Measurements from ENCODE around the gene LYPD1. TPM values are rescaled to one million over a fixed set of nuclear protein-coding genes. Genes with fewer than 3 reads are reported as not detected.

The LYPD1 gene
- total RNA-seq, 1 experiment from 2014 or later: 5.1 TPM

DNA sequence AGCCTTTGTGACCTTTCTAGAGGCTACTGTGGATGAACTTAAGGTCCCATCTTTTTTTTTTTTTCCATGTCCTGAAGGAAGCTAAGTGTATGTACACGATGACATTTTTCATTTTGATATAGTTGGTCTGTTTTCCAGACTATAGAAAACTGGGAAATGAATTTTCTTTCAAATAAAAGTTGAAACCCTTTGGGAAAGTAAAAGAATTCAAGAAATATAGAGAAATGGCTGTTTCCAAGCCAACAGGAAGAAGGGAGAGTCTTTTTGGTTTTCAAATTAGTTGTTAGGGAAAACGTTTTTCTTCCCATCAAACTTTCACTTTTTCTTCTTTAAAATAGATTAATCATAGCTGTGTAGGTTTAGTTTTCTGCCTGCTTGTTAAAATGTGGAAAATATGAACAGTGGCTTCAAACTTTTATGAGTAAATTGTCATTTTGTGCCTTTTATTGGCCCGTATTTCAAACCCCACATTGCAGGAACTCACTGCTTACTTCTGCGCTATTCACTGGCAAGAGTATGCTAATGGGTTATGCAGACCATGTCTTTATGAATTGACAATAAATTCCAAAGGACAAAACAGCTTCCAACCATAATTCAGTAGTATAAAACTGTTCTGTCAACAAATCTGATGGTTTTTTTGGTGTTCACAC lies 27.7 kb upstream of the LYPD1 start:
- ChIA-PET CTCF (no interaction called here), POLR2A (ENCODE audit: unreplicated experiment) (no interaction called here)
- no peaks in the 10 kb centered on the region for H3K9me2 ChIP-seq (ENCODE audit: insufficient read depth)
- H2AFZ ChIP-seq: no peak overlapping the region
- BruUV-seq (replicated peaks): no TSS peak
- no peaks in the 10 kb centered on the region for H3F3A ChIP-seq (ENCODE audit: insufficient read depth, low read depth)
- no peaks in the 10 kb centered on the region for H3K79me2 ChIP-seq (ENCODE audit: low read depth)
- no peaks in the 10 kb centered on the region for H3K36me3 ChIP-seq (ENCODE audit: low read depth)
- TF ChIP-seq EZH2 (IDR thresholded peaks at IDR 0.05; ENCODE audit: low read depth): no peak
- TF ChIP-seq, protein P1, sequence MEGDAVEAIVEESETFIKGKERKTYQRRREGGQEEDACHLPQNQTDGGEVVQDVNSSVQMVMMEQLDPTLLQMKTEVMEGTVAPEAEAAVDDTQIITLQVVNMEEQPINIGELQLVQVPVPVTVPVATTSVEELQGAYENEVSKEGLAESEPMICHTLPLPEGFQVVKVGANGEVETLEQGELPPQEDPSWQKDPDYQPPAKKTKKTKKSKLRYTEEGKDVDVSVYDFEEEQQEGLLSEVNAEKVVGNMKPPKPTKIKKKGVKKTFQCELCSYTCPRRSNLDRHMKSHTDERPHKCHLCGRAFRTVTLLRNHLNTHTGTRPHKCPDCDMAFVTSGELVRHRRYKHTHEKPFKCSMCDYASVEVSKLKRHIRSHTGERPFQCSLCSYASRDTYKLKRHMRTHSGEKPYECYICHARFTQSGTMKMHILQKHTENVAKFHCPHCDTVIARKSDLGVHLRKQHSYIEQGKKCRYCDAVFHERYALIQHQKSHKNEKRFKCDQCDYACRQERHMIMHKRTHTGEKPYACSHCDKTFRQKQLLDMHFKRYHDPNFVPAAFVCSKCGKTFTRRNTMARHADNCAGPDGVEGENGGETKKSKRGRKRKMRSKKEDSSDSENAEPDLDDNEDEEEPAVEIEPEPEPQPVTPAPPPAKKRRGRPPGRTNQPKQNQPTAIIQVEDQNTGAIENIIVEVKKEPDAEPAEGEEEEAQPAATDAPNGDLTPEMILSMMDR (conservative IDR thresholded peaks at IDR 0.05): no peak
- no peaks in the 10 kb centered on the region for H3K9me3 ChIP-seq (ENCODE audit: insufficient read depth, low read depth)
- H3K4me2 ChIP-seq: no peak overlapping the region
- intact Hi-C loops (cut with micrococcal nuclease; ENCODE audit: unreplicated experiment): no loop called here
- no peak for DNase-seq
- no peaks in the 10 kb centered on the region for H3K27me3 ChIP-seq (ENCODE audit: insufficient read depth, low read depth)
- H4K20me1 ChIP-seq (ENCODE audit: insufficient read depth): no peaks in the 10 kb centered on the region
- H3K27ac ChIP-seq: no peak overlapping the region
- no peaks in the 10 kb centered on the region for H3K4me1 ChIP-seq (replicated peaks; ENCODE audit: insufficient read depth)
- H3K4me3 ChIP-seq: no peak overlapping the region

DNA sequence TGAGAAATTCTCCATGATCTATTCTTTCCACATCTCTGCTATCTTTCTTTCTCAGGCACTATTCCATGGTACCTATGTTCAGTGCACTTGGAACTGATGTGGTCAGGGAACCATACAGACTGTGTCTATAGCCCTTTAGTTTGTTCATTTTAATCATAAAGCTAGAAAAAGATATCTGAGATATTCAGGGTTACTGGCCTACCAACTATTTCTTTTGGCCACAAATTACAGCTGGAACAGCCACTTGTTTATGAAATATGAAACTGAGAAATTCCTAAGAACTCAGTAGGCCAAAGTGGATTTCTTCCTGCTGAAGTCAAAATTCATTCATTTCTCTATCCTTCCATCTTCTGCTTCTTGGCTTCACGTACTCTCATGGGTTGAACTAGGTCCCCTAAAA lies 22.8 kb upstream of the LYPD1 start:
- no peak overlapping the region for H3K4me2 ChIP-seq

DNA sequence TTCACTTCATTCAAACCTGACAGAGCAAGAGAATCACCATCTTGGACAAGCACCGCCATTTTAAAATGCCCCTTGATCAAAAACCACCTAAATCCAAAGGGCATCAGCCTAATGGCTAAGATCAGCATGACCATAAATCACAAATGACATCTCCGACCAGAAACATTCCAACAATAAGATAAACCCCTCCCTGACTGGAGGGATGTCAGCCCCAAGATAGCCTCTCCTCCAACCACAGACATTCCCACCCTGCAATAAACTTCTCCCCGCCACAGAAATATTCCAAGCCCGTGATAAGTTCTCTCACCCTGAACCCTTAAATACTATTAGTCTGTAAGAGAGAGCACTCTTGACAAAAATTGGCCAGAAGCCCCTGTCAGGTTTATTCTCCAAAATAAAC lies 21.6 kb upstream of the LYPD1 start:
- Histone ChIP-seq H3K79me2 (ENCODE audit: low read depth) (no peaks in the 10 kb centered on the region), H3K9me3 (ENCODE audit: insufficient read depth, low read depth) (no peaks in the 10 kb centered on the region), H3K9me2 (ENCODE audit: insufficient read depth) (no peaks in the 10 kb centered on the region), H2AFZ (no peak overlapping the region), H3K4me2 (no peak overlapping the region), H3K27ac (no peak overlapping the region), H4K20me1 (ENCODE audit: insufficient read depth) (no peaks in the 10 kb centered on the region), H3K4me3 (no peak overlapping the region), H3K36me3 (ENCODE audit: low read depth) (no peaks in the 10 kb centered on the region), H3F3A (ENCODE audit: insufficient read depth, low read depth) (no peaks in the 10 kb centered on the region), H3K27me3 (ENCODE audit: insufficient read depth, low read depth) (no peaks in the 10 kb centered on the region), H3K4me1 (replicated peaks; ENCODE audit: insufficient read depth) (no peaks in the 10 kb centered on the region)
- no TSS peak for BruUV-seq (replicated peaks)
- intact Hi-C loops (cut with micrococcal nuclease; ENCODE audit: unreplicated experiment): no loop called here
- ChIA-PET CTCF (no interaction called here), POLR2A (ENCODE audit: unreplicated experiment) (no interaction called here)
- no peak for DNase-seq
- no peak for TF ChIP-seq EZH2 (IDR thresholded peaks at IDR 0.05; ENCODE audit: low read depth)
- TF ChIP-seq, protein P1 (conservative IDR thresholded peaks at IDR 0.05): no peak

More for the DNA sequence above, 22.8 kb upstream of the LYPD1 start:
- no peaks in the 10 kb centered on the region for H3K36me3 ChIP-seq (ENCODE audit: low read depth)
- H3K9me3 ChIP-seq (ENCODE audit: insufficient read depth, low read depth): no peaks in the 10 kb centered on the region
- H4K20me1 ChIP-seq (ENCODE audit: insufficient read depth): no peaks in the 10 kb centered on the region
- H3F3A ChIP-seq (ENCODE audit: insufficient read depth, low read depth): no peaks in the 10 kb centered on the region
- no peaks in the 10 kb centered on the region for H3K4me1 ChIP-seq (replicated peaks; ENCODE audit: insufficient read depth)
- H3K9me2 ChIP-seq (ENCODE audit: insufficient read depth): no peaks in the 10 kb centered on the region
- no peak for DNase-seq
- no peak for TF ChIP-seq EZH2 (IDR thresholded peaks at IDR 0.05; ENCODE audit: low read depth)
- TF ChIP-seq, protein P1 (conservative IDR thresholded peaks at IDR 0.05): no peak
- BruUV-seq (replicated peaks): no TSS peak
- ChIA-PET CTCF (no interaction called here), POLR2A (ENCODE audit: unreplicated experiment) (no interaction called here)
- H2AFZ ChIP-seq: no peak overlapping the region
- H3K4me3 ChIP-seq: no peak overlapping the region
- no peaks in the 10 kb centered on the region for H3K27me3 ChIP-seq (ENCODE audit: insufficient read depth, low read depth)
- intact Hi-C loops (cut with micrococcal nuclease; ENCODE audit: unreplicated experiment): no loop called here
- no peaks in the 10 kb centered on the region for H3K79me2 ChIP-seq (ENCODE audit: low read depth)
- no peak overlapping the region for H3K27ac ChIP-seq

All from PC-9 (cell line).